Middle frontal gyrus (tissue), 1 donor: ENCODE measurements around the gene TTC8.

Experiments used
- DNase-seq: peaks from one replicate; pipeline ENCODE4 v3.0.0-alpha.2; 2015; ENCODE audit warnings: low spot score; ENCODE audit errors: extremely low spot score

The TTC8 gene

DNA sequence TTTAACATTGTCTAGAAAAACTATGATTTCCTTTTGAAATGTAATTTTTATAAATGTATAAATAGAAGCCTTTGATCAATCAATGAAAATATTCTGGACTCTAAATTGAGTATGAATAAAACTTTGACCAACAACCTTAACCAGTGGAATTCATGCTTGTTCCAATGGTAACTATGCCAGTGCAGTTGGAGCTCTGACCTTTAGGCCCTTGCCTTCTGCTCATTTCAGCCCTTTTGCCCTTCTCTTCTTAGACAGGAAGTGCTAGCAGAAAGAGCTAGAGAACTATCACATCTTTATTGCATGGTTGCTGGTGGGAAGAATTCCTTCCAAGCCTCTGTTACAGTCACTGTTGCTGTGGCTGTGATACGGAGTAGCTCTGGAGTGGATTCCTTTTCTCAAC is 39.7 kb downstream of the TTC8 start:
- DNase-seq, result no peak

DNA sequence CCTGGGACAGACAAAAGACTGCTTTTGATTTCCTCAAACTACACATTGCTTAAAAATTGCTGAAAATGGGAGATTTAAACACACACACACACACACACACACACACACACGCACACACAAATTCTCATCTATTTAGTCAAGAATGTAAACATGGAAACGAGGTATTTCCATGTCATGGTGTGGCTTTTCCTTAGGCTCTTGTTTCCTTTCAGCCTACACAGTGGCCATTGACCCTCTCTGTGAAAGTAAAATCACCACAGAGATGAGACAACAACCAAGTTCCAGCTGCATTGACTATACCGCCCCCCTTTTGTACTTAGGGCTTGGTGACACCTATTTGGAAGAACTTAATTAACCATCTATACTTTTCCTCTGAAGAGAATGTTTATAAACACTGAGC is 41.9 kb downstream of the TTC8 start:
- DNase-seq, result no peak

DNA sequence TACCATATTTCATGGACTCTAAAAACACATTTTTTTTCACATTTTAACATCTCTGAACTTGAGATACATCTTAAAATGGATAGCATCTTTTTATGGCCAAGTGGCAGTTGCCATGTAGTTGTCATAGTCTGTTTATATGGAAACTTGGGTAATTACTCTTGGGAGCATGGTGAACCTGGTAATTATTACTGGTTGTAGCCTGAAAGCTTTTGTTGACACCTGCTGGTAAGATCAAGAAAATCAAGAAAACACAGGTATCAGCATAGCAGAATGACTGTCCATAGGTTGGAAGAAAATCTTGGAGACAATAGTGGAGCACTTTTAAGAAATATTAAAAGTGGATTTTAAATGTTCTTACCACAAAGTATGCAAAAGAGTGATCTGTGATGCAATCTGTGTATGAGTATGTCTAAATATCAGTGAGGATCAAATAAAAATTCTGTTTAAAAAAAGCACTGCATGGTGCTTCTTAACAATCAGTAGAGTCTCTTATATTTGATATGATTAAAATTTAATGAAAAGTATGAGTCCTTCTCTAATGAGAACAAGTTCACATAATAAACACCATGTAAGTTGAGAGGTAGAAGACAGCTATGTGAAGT is 44.2 kb downstream of the TTC8 start:
- DNase-seq, result no peak

DNA sequence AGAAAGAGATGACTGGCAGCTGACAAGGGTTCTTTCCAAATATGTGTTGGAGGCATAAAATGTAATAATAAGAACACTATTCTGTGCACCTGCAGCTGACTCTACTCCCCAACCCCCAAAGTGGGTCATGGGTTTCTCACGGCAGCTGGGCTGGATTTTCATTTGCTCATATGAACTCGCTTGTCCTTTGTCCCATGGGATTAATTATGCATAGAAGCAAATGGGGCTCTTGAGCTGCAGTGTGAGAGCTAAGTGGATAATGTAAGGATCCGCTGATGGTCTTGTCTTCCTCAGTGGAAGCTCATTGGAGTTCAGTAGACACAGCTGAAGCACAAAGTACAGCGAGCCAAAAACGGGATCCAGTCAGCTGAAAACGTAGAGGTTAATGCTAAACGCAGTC is 46.3 kb downstream of the TTC8 start:
- no peak for DNase-seq

DNA sequence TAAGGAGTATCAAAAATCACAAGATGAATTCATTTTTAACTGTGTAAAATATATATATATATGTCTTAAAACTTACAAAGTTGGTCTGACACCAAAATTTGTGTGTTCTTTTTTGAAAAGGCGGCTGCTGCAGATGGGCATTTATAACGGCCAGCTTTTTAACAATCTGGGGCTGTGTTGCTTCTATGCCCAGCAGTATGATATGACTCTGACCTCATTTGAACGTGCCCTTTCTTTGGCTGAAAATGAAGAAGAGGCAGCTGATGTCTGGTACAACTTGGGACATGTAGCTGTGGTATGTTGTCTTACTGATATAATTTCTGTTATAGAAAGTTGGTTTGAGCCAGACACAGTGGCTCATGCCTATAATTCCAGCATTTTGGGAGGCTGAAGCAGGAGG is 47.0 kb downstream of the TTC8 start:
- DNase-seq, result no peak

DNA sequence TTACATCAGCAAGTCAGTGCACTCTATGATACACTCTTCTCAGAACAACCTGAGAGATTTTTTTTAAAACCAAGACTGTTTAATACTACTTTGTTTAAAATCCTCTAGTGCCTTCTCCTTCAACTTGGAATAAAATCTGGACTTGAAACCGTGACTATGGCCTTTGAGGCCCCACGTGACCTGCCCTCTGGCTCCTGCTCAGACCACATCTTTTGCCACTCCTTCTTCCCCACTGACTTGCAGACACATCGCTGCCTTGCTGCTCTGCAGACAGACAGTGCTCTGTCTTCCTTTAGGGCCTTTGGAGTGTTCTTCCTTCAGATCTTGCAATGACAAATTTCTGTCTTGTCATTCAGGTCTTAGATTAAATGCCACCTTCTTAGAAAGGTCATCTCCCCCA is 48.5 kb downstream of the TTC8 start:
- DNase-seq, result no peak

DNA sequence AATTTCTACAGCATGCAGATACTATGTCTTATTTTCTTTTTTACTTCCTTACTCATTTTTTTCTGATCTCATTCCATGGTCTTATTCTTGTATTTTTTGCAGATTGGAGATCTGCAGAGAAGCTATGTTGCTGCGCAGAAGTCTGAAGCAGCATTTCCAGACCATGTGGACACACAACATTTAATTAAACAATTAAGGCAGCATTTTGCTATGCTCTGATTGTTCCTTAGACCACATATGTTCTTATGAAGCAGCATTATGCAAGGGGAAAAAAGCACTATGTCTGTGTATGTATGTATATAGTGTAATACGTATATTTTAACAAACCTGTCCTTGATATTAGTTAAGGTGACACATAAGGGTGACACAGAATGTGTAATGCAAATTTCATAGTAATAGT is 52.7 kb downstream of the TTC8 start:
- DNase-seq, result no peak

DNA sequence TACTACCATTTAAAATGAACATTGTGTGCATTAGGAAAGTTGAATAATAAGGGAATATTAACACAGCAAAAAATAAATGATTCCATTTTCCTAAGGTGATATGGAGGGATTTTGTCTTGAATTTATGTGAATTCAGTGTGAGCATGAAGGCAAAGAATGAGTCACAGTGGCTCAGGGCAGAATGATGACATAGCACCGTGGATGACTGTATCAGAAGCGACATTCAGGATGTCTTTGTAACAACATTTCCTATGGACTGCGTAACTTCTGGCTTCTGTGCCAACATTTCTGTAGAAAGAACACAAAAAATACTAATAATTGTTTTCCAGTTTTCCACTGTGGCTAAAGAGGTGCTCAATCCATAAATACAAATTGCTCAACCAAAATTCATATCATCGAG is 54.6 kb downstream of the TTC8 start:
- DNase-seq, result no peak

DNA sequence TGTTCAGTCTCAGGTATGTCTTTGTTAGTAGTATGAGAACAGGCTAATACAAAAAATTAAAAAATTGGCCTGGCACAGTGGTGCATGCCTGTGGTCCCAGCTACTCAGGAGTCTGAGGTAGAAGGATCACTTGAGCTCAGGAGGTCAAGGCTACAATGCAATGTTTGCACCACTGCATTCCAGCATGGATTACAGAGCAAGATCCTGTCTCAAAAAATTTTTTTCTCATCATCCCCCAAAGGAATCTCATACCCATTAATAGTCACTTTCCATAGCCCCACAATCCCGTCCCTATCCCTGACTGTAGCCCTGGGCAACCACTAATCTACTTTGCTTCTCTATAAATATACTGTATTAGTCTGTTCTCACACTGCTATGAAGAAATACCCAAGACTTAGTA is 57.8 kb downstream of the TTC8 start:
- DNase-seq, result no peak

DNA sequence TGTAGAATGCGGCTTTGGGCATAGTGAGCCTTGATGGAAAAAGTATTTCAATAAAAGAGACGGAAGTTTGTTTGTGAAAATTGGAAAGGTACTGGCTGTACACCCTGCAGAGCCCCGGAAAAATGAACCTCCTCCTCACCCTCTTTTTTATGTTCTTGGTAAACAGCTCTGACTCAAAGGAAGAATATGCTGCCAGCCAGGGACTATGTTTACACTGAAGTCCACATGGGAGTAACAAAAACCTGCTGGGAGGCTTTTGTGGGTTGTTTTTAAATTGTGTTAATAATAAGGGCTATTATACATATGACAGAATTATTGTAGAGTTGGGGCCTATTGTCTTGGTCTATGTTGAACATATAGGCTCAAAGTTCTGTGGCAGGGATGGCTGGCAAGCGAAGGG is 70.7 kb downstream of the TTC8 start:
- no peak for DNase-seq

DNA sequence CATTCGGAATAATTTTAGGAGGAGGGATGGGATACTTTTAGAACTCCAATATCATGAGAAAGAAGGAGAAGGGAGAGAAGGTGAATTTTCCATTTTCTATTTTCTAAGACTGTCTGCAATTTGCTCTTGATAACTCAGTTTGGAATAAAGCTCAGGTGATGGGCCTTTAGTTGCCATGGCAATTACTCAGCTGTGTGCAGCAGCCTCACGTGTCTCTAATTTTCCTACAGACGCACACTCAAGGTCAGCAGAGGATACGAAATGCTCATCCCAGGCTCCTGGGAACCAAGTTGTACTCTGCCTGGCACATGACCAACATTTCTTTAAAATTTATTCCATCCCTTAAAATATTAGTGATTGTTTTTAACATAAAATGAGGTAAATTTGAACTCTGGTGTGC is 76.7 kb downstream of the TTC8 start:
- no peak for DNase-seq

DNA sequence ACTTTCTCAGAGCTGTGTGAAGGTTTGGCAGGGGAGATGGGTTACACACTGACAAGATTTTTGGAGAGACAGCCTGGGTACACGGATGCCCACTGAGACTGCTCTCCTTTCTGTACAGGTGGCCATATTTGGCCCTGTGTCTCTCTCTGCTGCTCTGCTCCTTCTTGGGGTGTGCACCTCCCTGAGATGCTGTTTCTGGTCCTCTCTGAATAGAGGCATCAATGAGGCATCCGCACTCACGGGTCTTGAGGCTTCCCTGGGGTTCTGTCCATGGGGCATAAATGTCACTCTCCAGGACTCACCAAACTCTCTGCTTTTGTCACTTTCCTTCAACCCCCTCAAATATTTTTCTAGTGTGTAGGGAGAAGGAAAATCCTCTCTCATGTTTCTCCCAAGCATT is 77.5 kb downstream of the TTC8 start:
- DNase-seq, result no peak

DNA sequence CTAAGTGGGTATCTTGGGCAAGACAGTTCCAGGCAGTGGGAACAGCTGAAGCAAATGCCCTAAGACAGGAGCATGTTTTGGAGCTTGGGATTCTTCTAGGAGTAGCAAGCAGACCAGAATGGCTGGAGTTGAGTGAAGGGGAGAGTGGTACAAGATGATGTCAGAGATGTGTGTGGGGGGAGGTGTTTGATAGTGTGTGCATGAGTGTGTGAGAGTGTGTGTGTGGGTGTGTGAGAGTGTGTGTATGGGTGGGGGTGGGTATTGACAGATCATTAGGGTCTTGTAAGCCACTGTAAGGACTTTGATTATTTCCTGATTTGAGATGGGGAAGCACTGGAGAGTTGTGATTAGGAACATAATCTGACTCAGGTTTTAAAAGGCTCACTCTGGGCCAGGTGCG is 78.4 kb downstream of the TTC8 start:
- no peak for DNase-seq

DNA sequence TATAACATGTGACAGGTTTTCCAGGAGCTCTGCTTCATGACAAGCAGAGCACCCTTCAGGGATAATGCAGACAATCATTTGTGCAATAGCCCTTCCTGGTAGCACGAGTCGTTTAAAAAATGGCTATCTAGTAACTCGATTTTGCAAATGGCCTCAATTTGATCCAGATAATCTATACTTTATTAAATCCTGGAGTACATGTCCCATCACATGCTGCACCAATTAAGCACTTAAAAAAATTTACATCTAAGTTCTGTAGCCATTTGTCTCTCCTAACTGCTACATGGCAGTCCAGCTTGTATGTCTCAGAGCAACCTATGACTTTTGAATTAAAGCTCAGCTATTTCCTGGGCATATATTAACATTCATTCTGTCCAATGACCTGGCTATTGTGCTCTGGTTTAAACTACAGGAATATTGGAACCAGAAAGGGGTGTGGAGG is 79.8 kb downstream of the TTC8 start:
- no peak for DNase-seq

DNA sequence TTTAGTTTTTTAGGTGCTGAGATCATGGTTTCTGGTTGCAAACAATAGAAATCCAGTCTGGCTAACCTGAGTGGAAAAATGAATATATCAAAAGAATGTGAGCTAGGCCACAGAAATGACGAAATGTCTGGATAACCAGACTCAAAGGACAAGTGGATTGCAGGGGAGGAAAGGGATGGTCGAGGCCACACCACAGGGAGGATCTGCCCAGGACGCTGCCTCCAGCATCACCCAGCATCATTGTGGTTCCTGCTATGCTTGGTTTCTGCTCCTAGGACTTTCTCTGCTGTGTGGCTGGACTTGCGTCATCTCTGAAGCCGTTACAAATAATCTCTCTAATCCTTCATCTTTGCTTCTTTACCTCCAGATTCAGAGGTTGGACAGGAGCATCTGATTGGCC is 80.4 kb downstream of the TTC8 start:
- DNase-seq, result no peak

DNA sequence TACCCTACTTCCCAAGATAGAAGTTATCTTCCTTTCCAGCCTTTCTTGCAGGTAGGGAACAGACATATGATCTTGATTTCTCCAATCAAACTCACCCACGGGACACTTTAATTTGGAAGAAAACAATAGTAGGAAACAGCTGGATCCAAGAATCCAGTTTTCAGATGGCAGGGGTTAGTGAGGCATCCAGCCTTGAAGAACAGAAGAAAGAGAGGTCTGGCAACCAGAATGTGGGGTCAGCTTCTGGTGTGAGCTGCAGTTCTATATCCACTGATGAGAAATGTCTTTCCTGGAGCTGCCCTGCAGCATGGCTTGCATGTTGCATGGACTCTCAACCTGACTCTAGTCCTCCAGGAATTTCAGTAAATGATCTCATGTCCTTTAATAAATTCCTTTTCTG is 83.8 kb downstream of the TTC8 start:
- DNase-seq, result no peak

DNA sequence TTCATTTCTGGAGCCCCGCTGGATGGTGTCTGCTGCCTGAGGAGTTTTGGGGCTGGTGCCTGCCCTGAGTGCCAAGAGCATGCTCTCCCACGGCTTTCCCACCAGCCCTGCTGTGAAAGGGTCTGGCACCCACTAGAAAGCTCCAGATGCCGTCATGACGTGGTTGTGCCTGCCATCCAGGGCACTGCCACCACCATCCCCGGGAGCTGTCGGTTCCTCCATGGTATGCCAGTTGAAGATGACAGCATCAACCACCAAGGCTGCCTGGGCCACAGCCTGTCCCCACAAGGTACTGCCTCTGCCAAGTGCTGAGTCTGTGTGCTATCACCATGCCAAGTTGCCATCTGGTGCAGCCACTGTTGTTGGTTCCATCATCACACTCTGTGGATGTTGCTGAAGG is 85.9 kb downstream of the TTC8 start:
- no peak for DNase-seq

DNA sequence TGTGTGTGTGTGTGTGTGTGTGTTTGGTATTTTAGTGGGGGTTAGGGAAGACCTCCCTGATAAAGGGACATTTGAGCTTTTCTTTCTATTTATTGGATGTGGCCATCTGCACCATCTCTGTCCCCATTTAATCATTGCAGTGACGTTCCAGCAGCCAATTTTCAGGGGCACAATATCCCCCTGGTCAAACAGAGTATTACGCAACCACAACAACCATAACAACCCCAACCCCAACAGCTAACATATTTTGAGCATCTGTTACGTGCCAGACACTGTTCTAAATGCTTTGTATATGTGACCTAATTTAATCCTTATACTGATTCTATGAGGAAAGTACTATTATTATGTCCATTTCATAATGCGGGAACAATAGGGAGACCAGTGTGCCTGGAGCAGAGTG is 87.4 kb downstream of the TTC8 start:
- no peak for DNase-seq

DNA sequence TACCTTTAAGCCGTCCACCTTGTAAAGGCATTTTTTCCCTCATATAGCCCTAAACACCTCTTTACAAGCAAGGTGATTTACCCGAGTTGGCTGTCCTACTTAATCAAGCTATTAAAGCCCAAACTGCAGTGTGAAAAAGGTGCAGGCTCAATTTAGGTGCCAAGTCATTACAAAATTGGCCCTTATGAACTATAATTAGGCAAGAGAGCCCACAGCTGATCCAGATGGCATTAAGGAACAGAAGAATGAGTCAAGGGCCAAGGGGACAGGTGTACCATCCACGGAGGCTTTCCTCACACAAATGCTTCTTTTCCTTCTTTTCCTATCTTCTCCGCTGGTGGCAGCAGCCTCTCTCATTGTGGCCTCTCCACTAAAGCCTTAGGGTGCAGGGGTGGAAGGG is 90.5 kb downstream of the TTC8 start:
- DNase-seq, result no peak

DNA sequence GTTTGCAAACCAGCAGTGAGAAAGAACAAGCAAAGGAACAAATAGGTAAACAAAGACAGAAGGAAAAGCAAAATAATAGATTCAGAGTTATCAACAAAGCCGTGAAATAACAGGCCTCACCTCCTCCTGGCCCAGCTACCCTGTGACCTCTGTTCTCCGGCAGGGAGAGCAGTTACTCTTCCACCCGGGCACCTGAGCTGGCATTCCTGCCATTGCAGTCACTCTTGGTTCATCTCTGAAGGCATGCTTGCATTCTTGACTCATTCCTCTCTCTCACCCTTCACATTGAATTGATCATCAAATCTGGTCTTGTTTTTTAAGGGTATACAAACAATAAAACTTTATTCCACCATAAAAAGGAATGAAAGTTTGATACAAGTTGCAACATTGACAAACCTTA is 95.1 kb downstream of the TTC8 start:
- no peak for DNase-seq
